Ectodermal cell (in vitro differentiated cells): ENCODE results near the gene ACOX3. TPM values are rescaled to one million over a fixed set of nuclear protein-coding genes. Genes with fewer than 3 reads are reported as not detected.
"Not testable (repeated sequence)": the region's sequence is repeated elsewhere in the genome, so short reads cannot be mapped to it uniquely, and the experiment has no call there.

Experiments used
- H3K27ac ChIP-seq: 2 replicates; pipeline ENCODE4 v1.7.0; 2013; ENCODE audit warnings: mild to moderate bottlenecking, low read depth, low read length; ENCODE audit not compliant: insufficient read depth, poor library complexity, severe bottlenecking
- H3K27me3 ChIP-seq: 2 replicates; pipeline ENCODE4 v1.7.0; 2013; ENCODE audit warnings: mild to moderate bottlenecking, low read length; ENCODE audit not compliant: insufficient read depth, control insufficient read depth, poor library complexity, severe bottlenecking
- H3K36me3 ChIP-seq: one replicate; pipeline ENCODE4 v1.7.0; 2013; ENCODE audit warnings: low read length; ENCODE audit not compliant: control insufficient read depth, insufficient read depth
- H3K4me1 ChIP-seq: one replicate; pipeline ENCODE4 v1.7.0; 2013; ENCODE audit warnings: low read length; ENCODE audit not compliant: control insufficient read depth, insufficient read depth
- H3K4me3 ChIP-seq: 2 replicates; pipeline ENCODE4 v1.7.0; 2013; ENCODE audit warnings: low read depth, low read length, control low read depth; ENCODE audit not compliant: insufficient read depth
- H3K9me3 ChIP-seq: 2 replicates; pipeline ENCODE4 v1.7.0; 2013; ENCODE audit warnings: mild to moderate bottlenecking, low read length, moderate library complexity; ENCODE audit not compliant: control insufficient read depth
- WGBS, 2 experiments: methylation state at CpG; one replicate each; pipeline ENCODE4 v1.1.7; 2013; ENCODE audit warnings: missing lambda C conversion rate in 2 of 2; 5-methylcytosine and 5-hydroxymethylcytosine counted together
- polyA plus RNA-seq, 4 experiments: library from polyadenylated mRNA; stranded (reverse); fragments of 50-300 nt; gene quantifications; one replicate each; pipeline ENCODE4 v1.2.3, GENCODE V29; 2013

Gene ACOX3
- polyA plus RNA-seq (2013, experiment 1 of 4) = 12.0 TPM
- 16.7 TPM for polyA plus RNA-seq (2013, experiment 2 of 4)
- polyA plus RNA-seq (2013, experiment 3 of 4) = 9.3 TPM
- 10.9 TPM for polyA plus RNA-seq (2013, experiment 4 of 4)

GRCh38 chr4:8440492-8441311 is at the start of gene ACOX3, which contains the start of gene TRMT44:
TSS of gene ACOX3 (minus strand) at chr4:8440723. CDS start at chr4:8416521, 24,202 bp downstream.
TSS of gene TRMT44 (plus strand) at chr4:8440777. CDS start at chr4:8440823, 46 bp downstream.
- WGBS, 2 experiments = 1% methylated on average over 60 of the region's 60 CpGs
- peak within 1 kb of the TSS; percentile 99 for H3K4me3 ChIP-seq
- no peaks in the 10 kb centered on the region for H3K27me3 ChIP-seq
- no peaks in the 10 kb centered on the region for H3K36me3 ChIP-seq
- H3K4me1 ChIP-seq = peaks cover 22% of the 10 kb centered on the region
- no peaks in the 10 kb centered on the region for H3K9me3 ChIP-seq
- H3K27ac ChIP-seq = peak within 1 kb of the TSS; percentile 76

- no peak overlapping the region for H3K27ac ChIP-seq
- no peaks in the 10 kb centered on the region for H3K4me1 ChIP-seq
- WGBS, 2 experiments = 95 to 97% methylated on average over 5 of the region's 5 CpGs
- no peaks in the 10 kb centered on the region for H3K36me3 ChIP-seq
- no peaks in the 10 kb centered on the region for H3K9me3 ChIP-seq
- H3K27me3 ChIP-seq = no peaks in the 10 kb centered on the region
- H3K4me3 ChIP-seq = no peak overlapping the region
These were observed 48.4 kb upstream of the ACOX3 start for GRCh38 chr4:8488791-8489369.

- not testable (repeated sequence) for H3K27me3 ChIP-seq
These were observed 46.1 kb upstream of the ACOX3 start for GRCh38 chr4:8486643-8487042.

GRCh38 chr4:8480221-8480620 is 39.7 kb upstream of the ACOX3 start:
- Histone ChIP-seq H3K9me3 (no peaks in the 10 kb centered on the region), H3K27ac (no peak overlapping the region), H3K4me3 (no peak overlapping the region), H3K27me3 (no peaks in the 10 kb centered on the region), H3K4me1 (peaks cover 9% of the 10 kb centered on the region), H3K36me3 (peaks cover 9% of the 10 kb centered on the region)
- 92 to 94% methylated on average over 11 of the region's 11 CpGs for WGBS, 2 experiments

More at GRCh38 chr4:8486643-8487042, 46.1 kb upstream of the ACOX3 start:
- H3K4me3 ChIP-seq, H3K27ac ChIP-seq, H3K9me3 ChIP-seq, H3K4me1 ChIP-seq, H3K36me3 ChIP-seq: not testable (repeated sequence)
- 79 to 85% methylated on average over 9 of the region's 9 CpGs for WGBS, 2 experiments

DNA sequence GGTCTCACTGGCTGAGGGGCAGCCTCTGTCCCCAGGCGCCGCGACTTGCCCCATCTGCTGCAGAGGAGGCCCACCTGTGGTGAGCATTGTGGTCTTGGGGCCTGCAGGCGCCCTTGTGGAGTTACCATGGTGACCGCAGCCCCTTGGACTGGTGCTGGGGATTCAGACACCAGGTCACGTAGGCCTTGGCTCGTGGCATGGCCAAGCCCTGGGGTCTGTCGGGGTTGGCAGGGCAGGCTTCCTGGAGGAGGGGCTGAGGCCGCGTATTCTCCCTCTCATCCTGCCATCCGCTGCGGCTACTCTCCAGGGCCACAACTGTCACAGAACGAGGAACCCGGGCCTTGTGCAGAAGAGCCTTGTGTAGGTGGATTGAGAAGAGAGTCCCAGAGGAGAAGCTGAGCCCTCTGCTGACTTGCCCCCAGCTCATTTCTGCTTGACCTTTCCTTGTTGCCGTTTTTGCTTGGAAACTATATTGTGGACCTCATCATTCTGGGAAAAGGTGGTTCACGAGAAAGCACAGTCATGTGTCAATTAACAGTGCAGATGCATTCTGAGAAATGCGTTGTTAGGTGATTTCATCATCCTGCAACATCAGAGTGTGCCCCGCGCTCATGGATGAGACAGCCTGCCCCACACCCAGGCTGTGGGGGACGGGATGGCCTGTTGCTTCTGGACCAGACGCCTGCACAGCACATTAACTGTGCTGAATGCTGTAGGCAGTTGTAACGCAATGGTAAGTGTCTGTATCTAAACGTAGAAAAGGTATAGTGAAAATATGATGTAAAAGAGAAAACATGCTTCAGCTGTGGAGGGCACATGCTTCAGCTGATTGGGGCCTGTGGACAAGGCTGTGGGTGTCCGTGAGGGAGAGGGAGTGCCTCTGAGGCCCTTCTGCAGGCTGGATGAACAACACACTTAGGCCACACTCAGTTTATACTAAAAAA is 38.5 kb upstream of the ACOX3 start:
- Histone ChIP-seq H3K27me3 (no peaks in the 10 kb centered on the region), H3K27ac (no peak overlapping the region)

DNA sequence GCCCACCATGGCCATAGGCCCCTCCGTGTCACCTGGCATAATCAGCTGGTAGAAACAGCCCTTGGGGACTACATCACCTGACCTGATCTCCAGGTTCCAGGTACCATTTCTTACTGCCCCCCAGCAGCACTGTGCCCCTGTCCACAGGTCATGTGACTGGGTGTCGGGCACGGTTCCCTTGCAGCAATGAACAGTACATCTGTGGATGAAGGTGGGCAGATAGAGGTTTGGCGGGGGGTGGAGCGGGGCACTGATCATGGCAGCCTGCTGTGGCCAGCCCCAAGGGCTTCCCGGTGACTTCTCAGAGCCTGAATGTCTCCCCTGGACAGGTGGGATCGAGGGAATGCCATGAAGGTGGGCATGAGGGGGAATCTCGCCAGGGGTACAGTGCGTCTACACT is 37.8 kb upstream of the ACOX3 start:
- H3K27me3 ChIP-seq = no peaks in the 10 kb centered on the region
- WGBS, 2 experiments = 94 to 96% methylated on average over 9 of the region's 9 CpGs
- H3K27ac ChIP-seq = no peak overlapping the region
- H3K4me3 ChIP-seq = no peak overlapping the region
- no peaks in the 10 kb centered on the region for H3K9me3 ChIP-seq
- H3K36me3 ChIP-seq = peaks cover 9% of the 10 kb centered on the region
- peaks cover 10% of the 10 kb centered on the region for H3K4me1 ChIP-seq

More for the DNA sequence above, 38.5 kb upstream of the ACOX3 start:
- Histone ChIP-seq H3K4me1 (peaks cover 9% of the 10 kb centered on the region), H3K36me3 (peaks cover 9% of the 10 kb centered on the region), H3K9me3 (no peaks in the 10 kb centered on the region), H3K4me3 (no peak overlapping the region)
- 86 to 89% methylated on average over 24 of the region's 24 CpGs for WGBS, 2 experiments

- 93 to 95% methylated on average over 8 of the region's 8 CpGs for WGBS, 2 experiments
- Histone ChIP-seq H3K4me1 (peaks cover 17% of the 10 kb centered on the region), H3K27me3 (no peaks in the 10 kb centered on the region), H3K36me3 (peaks cover 9% of the 10 kb centered on the region), H3K4me3 (no peak overlapping the region), H3K9me3 (no peaks in the 10 kb centered on the region), H3K27ac (no peak overlapping the region)
These were observed 37.2 kb upstream of the ACOX3 start for GRCh38 chr4:8477676-8478075.

GRCh38 chr4:8477095-8477635 is 36.6 kb upstream of the ACOX3 start:
- no peaks in the 10 kb centered on the region for H3K9me3 ChIP-seq
- peaks cover 19% of the 10 kb centered on the region for H3K4me1 ChIP-seq
- no peak overlapping the region for H3K4me3 ChIP-seq
- H3K27ac ChIP-seq = no peak overlapping the region
- peaks cover 9% of the 10 kb centered on the region for H3K36me3 ChIP-seq
- 95% methylated on average over 16 of the region's 16 CpGs for whole genome bisulfite sequencing, 2 experiments
- H3K27me3 ChIP-seq = no peaks in the 10 kb centered on the region

DNA sequence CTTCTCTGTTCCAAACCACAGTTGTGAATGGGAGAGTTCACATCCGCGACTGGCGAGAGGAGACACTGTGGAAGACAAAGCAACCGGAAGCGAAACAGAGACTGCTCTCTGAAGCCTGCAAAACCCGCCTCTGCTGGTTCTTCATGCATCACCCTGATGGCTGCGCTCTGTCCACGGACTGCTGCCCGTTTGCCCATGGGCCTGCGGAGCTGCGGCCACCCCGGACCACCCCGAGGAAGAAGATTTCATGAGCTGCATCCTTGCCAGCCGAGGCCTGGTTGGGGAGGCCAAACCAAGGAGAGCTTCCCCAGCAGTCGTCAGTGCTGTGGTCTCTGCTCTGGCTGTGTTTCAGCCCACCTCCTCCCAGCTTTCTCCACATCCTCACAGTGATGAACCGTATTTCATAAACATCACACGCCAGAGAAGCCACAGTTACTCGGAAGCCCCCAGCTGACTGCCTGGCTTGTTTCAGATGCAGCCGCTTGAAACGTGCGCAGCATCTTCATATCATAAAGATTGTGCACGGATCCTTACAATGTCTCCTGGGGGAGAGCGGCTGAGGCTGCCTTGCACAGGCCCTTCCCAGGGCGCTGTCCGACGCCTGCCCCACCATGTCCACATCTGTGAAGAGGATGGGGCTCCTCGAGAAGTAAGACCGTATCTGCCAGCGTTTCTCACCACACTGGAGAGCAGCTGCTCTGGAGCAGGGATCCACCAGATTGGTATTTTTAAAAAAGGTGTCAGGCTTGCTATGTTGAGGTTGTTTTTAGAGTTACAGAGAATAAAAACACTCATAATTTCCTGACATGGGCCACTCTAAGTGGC is 35.4 kb upstream of the ACOX3 start:
- peaks cover 9% of the 10 kb centered on the region for H3K36me3 ChIP-seq
- no peaks in the 10 kb centered on the region for H3K9me3 ChIP-seq
- no peaks in the 10 kb centered on the region for H3K27me3 ChIP-seq
- no peak overlapping the region for H3K27ac ChIP-seq
- H3K4me3 ChIP-seq = no peak overlapping the region
- 95 to 98% methylated on average over 29 of the region's 29 CpGs for WGBS, 2 experiments
- peaks cover 19% of the 10 kb centered on the region for H3K4me1 ChIP-seq
